ENCODE data around the gene RREB1. TPM values are rescaled to one million over a fixed set of nuclear protein-coding genes. Genes with fewer than 3 reads are reported as not detected.

The RREB1 gene
- total RNA-seq, 2 experiments from 2014 or later = 37.0 to 39.1 TPM

DNA sequence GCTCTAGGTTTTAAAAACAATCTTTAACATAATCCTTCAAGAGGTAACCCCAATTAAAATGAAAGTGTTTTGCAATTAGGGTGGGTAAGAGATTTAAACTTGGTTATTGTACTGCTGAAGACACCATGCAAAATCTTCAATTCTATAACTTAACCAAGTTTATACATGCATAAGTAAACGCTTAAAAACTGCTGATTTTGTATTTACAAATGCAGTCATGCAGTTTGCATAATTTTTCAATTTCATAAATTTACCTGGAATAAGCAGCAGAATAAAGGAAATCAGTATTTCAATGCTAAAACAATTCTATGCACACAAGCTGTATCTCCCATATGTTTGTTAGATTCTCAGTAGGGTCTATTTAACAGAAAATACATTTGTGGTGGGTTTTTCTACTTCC lies 182.3 kb downstream of the RREB1 start:
- ATAC-seq (ENCODE audit: low read depth) (no peak), DNase-seq (no peak)
- peaks cover 30% of the 10 kb centered on the region for H3K36me3 Mint-ChIP-seq
- no peaks in the 10 kb centered on the region for H3K27me3 Mint-ChIP-seq
- no peaks in the 10 kb centered on the region for H3K9me3 Mint-ChIP-seq
- H3K27ac Mint-ChIP-seq = no peak overlapping the region
- no peaks in the 10 kb centered on the region for H3K4me1 Mint-ChIP-seq
- H3K4me3 Mint-ChIP-seq = no peak overlapping the region
- POLR2A ChIA-PET = no interaction called here

DNA sequence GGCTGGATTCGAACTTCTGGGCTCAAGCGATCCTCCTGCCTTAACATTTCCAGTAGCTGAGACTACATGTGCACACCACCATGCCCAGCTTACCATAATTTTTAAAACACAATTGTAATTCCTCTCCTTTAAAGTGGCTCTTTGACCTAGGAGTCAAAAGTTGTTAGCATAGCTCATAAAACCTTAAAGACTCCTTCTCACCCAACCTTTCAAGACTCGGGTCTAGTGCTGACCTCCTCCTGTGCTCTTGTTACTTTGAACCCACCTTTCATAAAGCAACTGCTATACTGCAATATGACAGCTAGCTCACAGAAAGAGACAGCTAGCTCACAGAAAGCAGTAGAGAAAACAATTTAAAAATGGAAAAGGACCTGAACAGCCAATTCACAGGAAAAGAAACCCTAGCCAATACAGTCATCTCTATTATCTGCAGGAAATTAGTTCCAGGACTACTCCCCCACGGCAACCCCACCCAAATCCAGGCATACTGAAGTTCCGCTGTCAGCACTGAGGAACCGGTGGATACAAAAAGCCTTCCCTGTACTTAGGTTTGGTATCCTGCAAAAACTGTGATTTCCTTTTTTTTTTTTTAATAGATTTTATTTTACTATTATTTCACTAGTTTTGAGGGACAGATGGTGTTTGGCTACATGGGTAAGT lies 185.0 kb downstream of the RREB1 start:
- no peak for ATAC-seq (ENCODE audit: low read depth)
- POLR2A ChIA-PET = no interaction called here
- Mint-ChIP-seq H3K9me3 (no peaks in the 10 kb centered on the region), H3K4me1 (peaks cover 6% of the 10 kb centered on the region), H3K27ac (peak overlapping the region; percentile 18), H3K4me3 (no peak overlapping the region), H3K36me3 (peaks cover 27% of the 10 kb centered on the region), H3K27me3 (no peaks in the 10 kb centered on the region)
- no peak for DNase-seq

DNA sequence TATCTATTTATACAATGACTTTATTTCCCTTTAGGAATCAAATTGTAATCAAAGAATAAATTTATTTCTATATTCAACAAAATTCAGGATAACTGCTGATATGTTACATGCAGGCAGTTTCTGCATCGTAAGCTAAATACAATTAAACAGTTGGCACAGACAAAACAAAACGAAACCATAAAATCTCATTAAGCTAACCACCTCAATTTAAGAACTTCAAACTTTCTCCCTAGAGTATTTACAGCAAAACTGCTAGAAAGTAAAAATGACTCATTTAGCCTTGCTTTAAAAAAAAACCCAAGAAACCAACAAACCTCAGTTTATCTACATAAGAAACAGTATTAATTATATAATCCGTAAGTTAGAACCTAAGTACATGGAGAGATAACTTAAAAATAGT lies 188.2 kb downstream of the RREB1 start:
- POLR2A ChIA-PET = interaction anchor here (0.6 kb wide), 1 partner anchor 122 kb away, joined by 3 read pairs; no protein-coding TSS in a partner anchor
- Mint-ChIP-seq H3K36me3 (peaks cover 20% of the 10 kb centered on the region), H3K27ac (no peak overlapping the region), H3K4me3 (no peak overlapping the region), H3K27me3 (no peaks in the 10 kb centered on the region), H3K4me1 (peaks cover 7% of the 10 kb centered on the region), H3K9me3 (no peaks in the 10 kb centered on the region)
- ATAC-seq (ENCODE audit: low read depth) (no peak), DNase-seq (no peak)

DNA sequence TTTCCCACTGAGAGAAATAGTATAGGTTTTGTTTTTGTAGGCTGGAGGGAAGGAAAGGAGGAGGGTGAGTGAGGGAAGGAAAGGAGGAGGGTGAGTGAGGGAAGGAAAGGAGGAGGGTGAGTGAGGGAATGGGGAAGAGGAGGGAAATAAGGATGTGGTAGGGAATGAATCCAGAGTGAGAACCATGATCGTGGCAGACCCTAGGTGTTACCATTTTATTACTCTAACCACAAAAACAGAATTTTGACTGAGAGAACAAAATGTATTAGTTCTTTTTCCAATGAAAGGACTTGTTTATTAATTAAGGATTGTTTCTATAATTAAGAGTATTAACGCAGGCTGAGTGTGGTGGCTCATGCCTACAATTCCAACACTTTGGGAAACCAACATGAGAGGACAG lies 188.8 kb downstream of the RREB1 start:
- Mint-ChIP-seq H3K4me1 (peaks cover 8% of the 10 kb centered on the region), H3K9me3 (no peaks in the 10 kb centered on the region), H3K27ac (no peak overlapping the region), H3K36me3 (peaks cover 26% of the 10 kb centered on the region), H3K4me3 (no peak overlapping the region), H3K27me3 (no peaks in the 10 kb centered on the region)
- POLR2A ChIA-PET = no interaction called here
- ATAC-seq (ENCODE audit: low read depth) (no peak), DNase-seq (no peak)

DNA sequence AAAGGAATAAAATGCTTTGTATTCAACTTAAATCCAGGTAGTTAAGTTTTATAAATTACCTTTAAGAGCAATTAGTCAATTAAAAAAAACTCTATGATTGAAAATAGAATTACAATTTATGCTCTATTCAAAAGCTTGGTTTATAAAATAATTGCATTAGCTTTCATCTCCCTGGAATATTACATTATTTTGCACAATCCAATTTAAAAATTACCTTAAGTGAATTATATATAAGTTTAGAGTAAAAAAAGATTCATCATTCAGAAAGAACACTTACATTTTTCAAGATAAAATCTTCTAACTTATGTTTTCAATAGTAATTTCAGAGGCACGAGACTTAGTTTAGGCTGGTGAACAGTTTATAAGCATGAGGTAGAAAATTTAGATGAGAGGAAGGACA lies 190.4 kb downstream of the RREB1 start:
- no peaks in the 10 kb centered on the region for H3K27me3 Mint-ChIP-seq
- ATAC-seq (ENCODE audit: low read depth) (no peak), DNase-seq (no peak)
- H3K27ac Mint-ChIP-seq = no peak overlapping the region
- POLR2A ChIA-PET = no interaction called here
- no peak overlapping the region for H3K4me3 Mint-ChIP-seq
- H3K36me3 Mint-ChIP-seq = peaks cover 24% of the 10 kb centered on the region
- no peaks in the 10 kb centered on the region for H3K9me3 Mint-ChIP-seq
- peaks cover 8% of the 10 kb centered on the region for H3K4me1 Mint-ChIP-seq

DNA sequence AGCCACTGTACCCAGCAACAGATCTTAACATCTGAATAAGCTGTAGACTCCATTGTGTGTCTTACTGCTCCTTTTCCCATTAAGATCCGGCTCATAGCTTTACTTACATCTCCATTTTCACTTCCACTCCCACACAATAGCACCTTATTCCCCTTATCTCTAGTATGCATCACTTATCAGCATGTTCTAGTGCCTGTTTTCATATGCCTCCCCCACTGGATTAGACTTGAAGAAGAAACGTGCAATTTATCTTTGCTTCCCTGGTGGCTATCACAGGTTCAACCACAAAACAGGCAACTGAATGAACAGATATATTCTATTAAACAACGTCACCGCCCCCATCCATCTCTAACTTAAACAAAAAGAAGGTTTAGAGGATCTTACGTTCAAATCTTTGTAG lies 193.2 kb downstream of the RREB1 start:
- ATAC-seq (ENCODE audit: low read depth) (no peak), DNase-seq (no peak)
- H3K4me3 Mint-ChIP-seq = no peak overlapping the region
- H3K4me1 Mint-ChIP-seq = peaks cover 17% of the 10 kb centered on the region
- no peaks in the 10 kb centered on the region for H3K27me3 Mint-ChIP-seq
- H3K27ac Mint-ChIP-seq = peak overlapping the region; percentile 60
- POLR2A ChIA-PET = no interaction called here
- no peaks in the 10 kb centered on the region for H3K9me3 Mint-ChIP-seq
- peaks cover 30% of the 10 kb centered on the region for H3K36me3 Mint-ChIP-seq

Other genes with a start within 250 kb of the RREB1 start
- gene SSR1, start 205.2 kb downstream of the RREB1 start, total RNA-seq = 100 to 1,000 TPM; 112 to 123 TPM